AG04449 (cell line): Measurements from ENCODE around the gene SNX12.
A peak's percentile ranks its signal among the peaks of the same experiment; 100 is the strongest.

Experiments used
- CTCF ChIA-PET: fragments of 350-600 bp; formaldehyde crosslinking; extraction: SDS; loops from one replicate; lab custom pipeline; 2021; ENCODE audit warnings: antibody characterized with exemption; lab: Yijun Ruan, JAX
- POLR2A ChIA-PET: fragments of 400-600, 350-600 bp; formaldehyde crosslinking; extraction: SDS; loops from one replicate; lab custom pipeline; 2020; ENCODE audit warnings: antibody characterized with exemption, inconsistent platforms; lab: Yijun Ruan, JAX
- DNase-seq: peaks from one replicate; pipeline ENCODE4 v3.0.0-alpha.2; 2010; ENCODE audit warnings: low read depth, low spot score
- H3K4me3 ChIP-seq: 2 replicates; pipeline ENCODE4 v1.5.1; 2011; ENCODE audit warnings: low read depth, mild to moderate bottlenecking, control low read depth, low read length
- TF ChIP-seq, protein P1 (sequence below): IDR thresholded peaks from one replicate; pipeline ENCODE4 v1.5.1; 2011; ENCODE audit warnings: mild to moderate bottlenecking, moderate library complexity, low read length, control low read depth, inconsistent platforms; ENCODE audit not compliant: insufficient read depth; ENCODE audit errors: missing control alignments

SNX12 gene

DNA sequence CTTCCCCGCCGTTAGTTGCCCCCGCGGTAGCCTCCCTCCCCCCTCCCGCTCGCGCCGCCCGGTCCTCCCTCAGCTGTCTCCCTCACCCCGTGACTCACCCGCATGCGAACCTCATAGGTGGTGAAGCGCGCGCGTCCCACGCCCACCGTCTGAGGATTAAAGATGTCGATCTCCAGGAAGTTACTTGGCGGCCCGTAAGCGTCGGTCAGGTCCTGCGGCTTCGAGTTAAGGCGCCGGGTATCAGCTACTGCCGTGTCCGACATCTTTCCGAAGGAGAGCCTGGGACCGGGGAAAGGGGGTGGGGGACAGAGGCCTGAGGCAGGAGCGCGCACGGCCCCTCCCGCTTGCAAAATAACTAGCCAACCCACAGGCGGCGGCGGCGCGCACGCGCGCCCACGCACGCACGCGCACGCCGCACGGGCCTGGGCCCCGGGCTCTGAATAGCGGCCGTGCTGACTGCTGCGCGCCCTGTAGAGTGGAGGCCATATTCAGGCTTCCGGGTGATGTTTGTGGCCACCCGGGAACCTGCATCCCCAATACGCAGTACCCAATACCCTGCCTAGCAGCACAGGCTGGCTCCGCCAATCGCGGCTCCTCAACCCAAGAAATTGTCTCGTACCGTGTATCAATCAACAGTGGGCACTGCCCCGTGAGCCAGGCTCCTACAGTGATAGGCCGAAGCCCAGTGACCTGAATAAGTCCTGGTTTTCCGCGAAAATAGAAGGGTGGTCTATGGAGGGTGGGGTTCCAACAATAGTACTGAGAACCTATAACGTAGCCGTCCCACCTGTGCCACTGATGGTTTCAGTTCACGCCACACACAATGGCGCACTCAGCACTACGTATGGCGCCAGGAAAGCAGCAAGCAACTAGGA, at the start of gene SNX12:
TSS of gene SNX12 (minus strand) at position 291 of the 875 bp plus-strand sequence. CDS start at position 263, 28 bp downstream.
- H3K4me3 ChIP-seq = peak within 1 kb of the TSS; percentile 69
- peak; percentile 67 for DNase-seq
- CTCF ChIA-PET = no interaction called here
- TF ChIP-seq, protein P1, sequence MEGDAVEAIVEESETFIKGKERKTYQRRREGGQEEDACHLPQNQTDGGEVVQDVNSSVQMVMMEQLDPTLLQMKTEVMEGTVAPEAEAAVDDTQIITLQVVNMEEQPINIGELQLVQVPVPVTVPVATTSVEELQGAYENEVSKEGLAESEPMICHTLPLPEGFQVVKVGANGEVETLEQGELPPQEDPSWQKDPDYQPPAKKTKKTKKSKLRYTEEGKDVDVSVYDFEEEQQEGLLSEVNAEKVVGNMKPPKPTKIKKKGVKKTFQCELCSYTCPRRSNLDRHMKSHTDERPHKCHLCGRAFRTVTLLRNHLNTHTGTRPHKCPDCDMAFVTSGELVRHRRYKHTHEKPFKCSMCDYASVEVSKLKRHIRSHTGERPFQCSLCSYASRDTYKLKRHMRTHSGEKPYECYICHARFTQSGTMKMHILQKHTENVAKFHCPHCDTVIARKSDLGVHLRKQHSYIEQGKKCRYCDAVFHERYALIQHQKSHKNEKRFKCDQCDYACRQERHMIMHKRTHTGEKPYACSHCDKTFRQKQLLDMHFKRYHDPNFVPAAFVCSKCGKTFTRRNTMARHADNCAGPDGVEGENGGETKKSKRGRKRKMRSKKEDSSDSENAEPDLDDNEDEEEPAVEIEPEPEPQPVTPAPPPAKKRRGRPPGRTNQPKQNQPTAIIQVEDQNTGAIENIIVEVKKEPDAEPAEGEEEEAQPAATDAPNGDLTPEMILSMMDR = no peak
- POLR2A ChIA-PET = interaction anchor here (0.6 to 1.4 kb wide), 2 partner anchors 50 to 224 kb away, joined by 4 to 5 read pairs; partner anchors contain the start of gene MED12

DNA sequence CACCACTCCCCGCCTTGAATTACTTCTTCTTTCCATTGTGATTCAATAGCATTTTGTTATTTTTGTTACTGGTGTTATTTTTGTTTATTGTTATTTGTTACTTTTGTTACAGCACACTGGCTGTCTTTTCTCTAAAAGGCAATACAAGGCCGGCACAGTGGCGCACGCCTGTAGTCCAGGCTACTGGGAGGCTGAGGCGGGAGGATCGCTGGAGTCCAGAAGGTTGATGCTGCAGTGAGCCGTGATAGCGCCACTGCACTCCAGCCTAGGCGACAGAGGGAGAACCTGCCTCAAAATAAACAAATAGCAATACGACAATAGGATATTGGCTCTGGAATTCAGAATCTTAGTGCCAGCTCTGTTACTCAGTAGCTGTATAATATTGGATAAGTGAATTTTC, 49.2 kb upstream of the SNX12 start:
- CTCF ChIA-PET = interaction anchor here (2.1 to 4.7 kb wide), 2 partner anchors 12 to 17 kb away, joined by 14 to 28 read pairs; no protein-coding TSS in a partner anchor
- TF ChIP-seq, protein P1 = no peak
- DNase-seq = no peak
- H3K4me3 ChIP-seq = no peak overlapping the region
- POLR2A ChIA-PET = interaction anchor here (1.6 kb wide), 1 partner anchor 15 kb away, joined by 5 read pairs; no protein-coding TSS in a partner anchor

DNA sequence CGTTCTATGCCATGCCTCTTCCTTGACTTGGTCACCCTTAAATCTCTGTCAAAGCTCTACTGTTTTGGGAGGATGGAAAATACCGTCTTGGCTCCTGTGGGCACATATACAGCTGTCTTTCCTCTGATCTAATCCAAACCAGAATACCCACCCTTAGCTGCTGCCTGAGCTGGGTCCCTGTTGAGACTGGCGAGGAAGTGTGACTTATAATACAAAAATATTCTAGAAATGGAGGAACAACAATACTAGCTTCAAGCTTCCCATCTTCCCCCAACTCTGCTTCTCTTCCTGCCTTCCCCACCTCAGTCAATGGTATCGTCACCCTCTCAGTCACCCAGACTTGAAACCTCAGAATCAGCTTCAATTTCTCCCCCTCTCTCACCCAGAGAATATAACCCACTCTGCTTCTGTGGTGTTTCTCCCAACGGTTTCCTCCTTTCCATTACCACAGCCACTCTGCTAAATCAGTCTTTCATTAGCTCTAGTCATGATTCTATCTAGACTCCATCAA, 43.8 kb upstream of the SNX12 start:
- CTCF ChIA-PET = interaction anchor here (2.9 kb wide), 1 partner anchor 12 kb away, joined by 15 read pairs; no protein-coding TSS in a partner anchor
- POLR2A ChIA-PET = no interaction called here
- TF ChIP-seq, protein P1 = no peak
- DNase-seq = no peak
- no peak overlapping the region for H3K4me3 ChIP-seq

DNA sequence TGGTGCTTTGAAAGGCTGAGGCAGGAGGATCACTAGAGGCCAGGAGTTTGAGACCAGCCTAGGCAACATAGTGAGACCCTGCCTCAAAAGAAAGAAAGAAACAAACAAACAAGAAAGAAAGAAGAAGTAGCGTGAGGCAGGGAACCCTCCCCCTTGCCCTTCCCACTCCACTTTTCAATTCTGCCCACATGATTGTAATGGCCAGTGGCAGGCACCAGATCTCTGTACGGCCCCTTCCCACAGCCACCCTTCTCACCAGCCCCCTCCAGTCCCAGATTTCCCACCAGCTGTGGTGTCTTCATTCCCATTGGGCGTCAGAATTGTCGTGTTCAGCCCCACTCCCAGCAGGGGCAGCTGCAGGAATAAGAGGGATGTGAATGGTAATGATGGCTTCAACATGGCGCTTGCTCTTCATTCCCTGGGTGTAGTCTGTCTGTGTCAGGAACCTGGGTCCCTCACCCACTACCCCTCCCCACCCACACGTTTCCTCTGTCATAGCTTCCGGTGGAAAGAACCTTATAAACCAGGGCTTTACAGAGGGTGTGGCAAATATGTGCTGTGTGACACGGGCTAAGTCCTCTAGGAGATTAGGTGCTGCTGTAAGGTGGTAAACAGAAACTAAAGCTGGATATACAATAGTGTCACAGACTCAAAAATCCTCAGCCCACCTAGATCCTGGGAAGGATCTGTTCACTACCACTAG, 43.2 kb upstream of the SNX12 start, which contains the start of gene IL2RG:
TSS of gene IL2RG (minus strand) at position 437 of the 703 bp plus-strand sequence. CDS start at position 399, 38 bp downstream.
- ChIA-PET CTCF (interaction anchor here (2.9 kb wide), 1 partner anchor 11 kb away, joined by 15 read pairs; no protein-coding TSS in a partner anchor), POLR2A (no interaction called here)
- H3K4me3 ChIP-seq = no peak within 1 kb of the TSS
- DNase-seq = no peak
- TF ChIP-seq, protein P1 = no peak

DNA sequence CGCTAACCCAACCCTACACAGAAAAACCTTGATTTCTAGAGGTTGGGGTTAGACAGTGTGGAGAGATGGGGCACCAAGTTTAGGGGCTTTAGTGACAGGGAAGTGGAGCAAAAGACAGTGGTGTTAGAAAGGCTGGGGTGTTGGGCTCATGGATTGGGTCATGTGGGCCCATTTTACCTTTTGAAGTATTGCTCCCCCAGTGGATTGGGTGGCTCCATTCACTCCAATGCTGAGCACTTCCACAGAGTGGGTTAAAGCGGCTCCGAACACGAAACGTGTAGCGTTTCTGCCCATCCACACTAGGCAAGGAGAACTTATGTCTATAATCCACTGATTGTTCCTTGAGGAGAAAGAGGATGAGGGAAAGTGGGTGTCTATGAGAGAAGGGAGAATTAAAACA, 40.9 kb upstream of the SNX12 start:
- no peak for DNase-seq
- no peak overlapping the region for H3K4me3 ChIP-seq
- ChIA-PET CTCF (interaction anchor here (1.0 kb wide), 1 partner anchor 10 kb away, joined by 3 read pairs; no protein-coding TSS in a partner anchor), POLR2A (no interaction called here)
- TF ChIP-seq, protein P1 = no peak
